Measurements from ENCODE around the gene AAR2.

DNA sequence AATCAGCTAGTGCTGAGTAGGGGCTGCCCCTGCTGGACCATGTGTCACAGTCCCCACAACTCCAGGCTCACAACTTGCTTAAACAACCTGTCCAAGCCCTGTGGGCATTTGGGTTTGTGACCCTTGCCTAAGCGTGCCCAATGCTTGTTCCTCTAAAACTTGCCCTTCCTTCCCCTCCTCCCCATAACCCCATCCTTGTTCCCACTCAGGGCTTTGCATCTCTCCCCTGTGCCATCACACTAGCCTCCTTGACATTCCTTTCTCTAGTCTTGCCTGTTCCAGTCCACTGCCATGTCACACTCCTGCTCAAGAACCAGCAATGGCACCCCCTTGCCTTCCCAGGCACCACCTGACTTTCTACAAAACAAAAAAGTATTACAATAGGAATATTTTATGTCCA is 67.6 kb downstream of the AAR2 start:
- TF ChIP-seq, protein P1, sequence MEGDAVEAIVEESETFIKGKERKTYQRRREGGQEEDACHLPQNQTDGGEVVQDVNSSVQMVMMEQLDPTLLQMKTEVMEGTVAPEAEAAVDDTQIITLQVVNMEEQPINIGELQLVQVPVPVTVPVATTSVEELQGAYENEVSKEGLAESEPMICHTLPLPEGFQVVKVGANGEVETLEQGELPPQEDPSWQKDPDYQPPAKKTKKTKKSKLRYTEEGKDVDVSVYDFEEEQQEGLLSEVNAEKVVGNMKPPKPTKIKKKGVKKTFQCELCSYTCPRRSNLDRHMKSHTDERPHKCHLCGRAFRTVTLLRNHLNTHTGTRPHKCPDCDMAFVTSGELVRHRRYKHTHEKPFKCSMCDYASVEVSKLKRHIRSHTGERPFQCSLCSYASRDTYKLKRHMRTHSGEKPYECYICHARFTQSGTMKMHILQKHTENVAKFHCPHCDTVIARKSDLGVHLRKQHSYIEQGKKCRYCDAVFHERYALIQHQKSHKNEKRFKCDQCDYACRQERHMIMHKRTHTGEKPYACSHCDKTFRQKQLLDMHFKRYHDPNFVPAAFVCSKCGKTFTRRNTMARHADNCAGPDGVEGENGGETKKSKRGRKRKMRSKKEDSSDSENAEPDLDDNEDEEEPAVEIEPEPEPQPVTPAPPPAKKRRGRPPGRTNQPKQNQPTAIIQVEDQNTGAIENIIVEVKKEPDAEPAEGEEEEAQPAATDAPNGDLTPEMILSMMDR (IDR thresholded peaks at IDR 0.05) = no peak
- no peak for TF ChIP-seq POLR2A (IDR thresholded peaks at IDR 0.05)
